ENCODE data around the gene CLN6.

GRCh38 chr15:68229386-68230156 is at the start of gene CLN6:
- TF ChIP-seq EZH2 (IDR thresholded peaks at IDR 0.05; ENCODE audit: insufficient read depth, poor library complexity, severe bottlenecking) (no peak), EZH2phosphoT487 (IDR thresholded peaks at IDR 0.05; ENCODE audit: insufficient read depth, low read depth) (no peak)

Measured in GM23248 (cell line).